Measurements from ENCODE around the gene HSPA1A.

DNA sequence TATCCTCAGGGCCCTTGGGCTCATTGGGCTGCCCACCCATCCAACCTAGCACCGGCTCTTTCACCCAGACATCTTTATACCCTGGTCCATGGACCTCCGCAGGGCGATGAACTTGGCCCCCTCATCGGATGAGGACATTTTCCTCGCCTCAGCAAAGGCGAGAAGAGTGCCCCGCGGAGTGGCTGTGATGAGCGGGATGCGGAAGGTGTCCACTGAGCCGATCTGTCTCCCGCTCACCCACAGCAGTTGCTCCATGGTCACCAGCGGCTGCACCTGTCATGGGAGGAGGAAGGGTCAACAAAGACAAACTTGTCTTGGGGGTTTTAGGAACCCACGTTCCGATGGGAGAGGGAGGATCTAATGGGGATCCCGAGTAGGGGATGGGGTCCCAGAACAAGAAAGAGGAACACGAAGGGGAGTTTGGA is 46.6 kb downstream of the HSPA1A start:
- TF ChIP-seq, protein P1, sequence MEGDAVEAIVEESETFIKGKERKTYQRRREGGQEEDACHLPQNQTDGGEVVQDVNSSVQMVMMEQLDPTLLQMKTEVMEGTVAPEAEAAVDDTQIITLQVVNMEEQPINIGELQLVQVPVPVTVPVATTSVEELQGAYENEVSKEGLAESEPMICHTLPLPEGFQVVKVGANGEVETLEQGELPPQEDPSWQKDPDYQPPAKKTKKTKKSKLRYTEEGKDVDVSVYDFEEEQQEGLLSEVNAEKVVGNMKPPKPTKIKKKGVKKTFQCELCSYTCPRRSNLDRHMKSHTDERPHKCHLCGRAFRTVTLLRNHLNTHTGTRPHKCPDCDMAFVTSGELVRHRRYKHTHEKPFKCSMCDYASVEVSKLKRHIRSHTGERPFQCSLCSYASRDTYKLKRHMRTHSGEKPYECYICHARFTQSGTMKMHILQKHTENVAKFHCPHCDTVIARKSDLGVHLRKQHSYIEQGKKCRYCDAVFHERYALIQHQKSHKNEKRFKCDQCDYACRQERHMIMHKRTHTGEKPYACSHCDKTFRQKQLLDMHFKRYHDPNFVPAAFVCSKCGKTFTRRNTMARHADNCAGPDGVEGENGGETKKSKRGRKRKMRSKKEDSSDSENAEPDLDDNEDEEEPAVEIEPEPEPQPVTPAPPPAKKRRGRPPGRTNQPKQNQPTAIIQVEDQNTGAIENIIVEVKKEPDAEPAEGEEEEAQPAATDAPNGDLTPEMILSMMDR (tag by site-specific recombination; IDR thresholded peaks at IDR 0.05), result no peak
- TF ChIP-seq HOXA7 (CRISPR knock-in tag; IDR thresholded peaks at IDR 0.05; ENCODE audit: borderline replicate concordance) (no peak), ZNF121 (tag by site-specific recombination; IDR thresholded peaks at IDR 0.05) (no peak), TCF7L2 (IDR thresholded peaks at IDR 0.05; ENCODE audit: borderline replicate concordance, low read depth, low read length) (no peak), ZBTB26 (tag by site-specific recombination; optimal IDR thresholded peaks at IDR 0.05) (no peak), ZNF184 (tag by site-specific recombination; IDR thresholded peaks at IDR 0.05) (no peak)

Data from HEK293 (cell line).